IMR-90 (cell line): ENCODE data around the gene BRD3. TPM values are rescaled to one million over a fixed set of nuclear protein-coding genes. Genes with fewer than 3 reads are reported as not detected.

Source experiments
- ATAC-seq: fragments of 200-7000 bp; cut with Tn5 transposase; 2 replicates; pipeline ENCODE4 v1.9.1; 2020; ENCODE audit warnings: low read depth, mild to moderate bottlenecking, moderate library complexity
- BruUV-seq: library from RNA; stranded (reverse); fragments of 400-500 nt; replicated peaks from 2 replicates; lab custom pipeline; 2021; lab: Mats Ljungman, UMichigan
- CTCF ChIA-PET: fragments of 300-600 bp; formaldehyde crosslinking; extraction: SDS; loops from one replicate; lab custom pipeline; 2021; ENCODE audit warnings: antibody characterized with exemption; lab: Yijun Ruan, JAX
- POLR2A ChIA-PET: fragments of 300-600 bp; sonication (Branson Sonifier 250); formaldehyde crosslinking; loops from one replicate; lab custom pipeline; 2022; ENCODE audit warnings: antibody characterized with exemption; ENCODE audit not compliant: unreplicated experiment; lab: Charles Lee
- DNase-seq: peaks from one replicate; pipeline ENCODE4 v3.0.0; 2013
- H2AFZ ChIP-seq: replicated peaks from 2 replicates; pipeline ENCODE3; 2013; ENCODE audit warnings: low read length, mild to moderate bottlenecking; ENCODE audit not compliant: poor library complexity
- H2AK5ac ChIP-seq: 2 replicates; pipeline ENCODE4 v1.6.1; 2013; ENCODE audit warnings: low read depth, low read length, inconsistent platforms
- H2AK9ac ChIP-seq: replicated peaks from 2 replicates; pipeline ENCODE3; 2013; ENCODE audit warnings: mild to moderate bottlenecking, low read depth, low read length, moderate library complexity; ENCODE audit not compliant: poor library complexity
- H2BK120ac ChIP-seq: 2 replicates; pipeline ENCODE4 v1.6.1; 2013; ENCODE audit warnings: low read depth, low read length, inconsistent platforms
- H2BK15ac ChIP-seq: 3 replicates; pipeline ENCODE4 v1.6.1; 2013; ENCODE audit warnings: low read depth, low read length, inconsistent platforms
- H2BK20ac ChIP-seq: 2 replicates; pipeline ENCODE4 v1.6.1; 2013; ENCODE audit warnings: low read depth, mild to moderate bottlenecking, inconsistent platforms, low read length, moderate library complexity
- H2BK5ac ChIP-seq: 2 replicates; pipeline ENCODE4 v1.6.1; 2013; ENCODE audit warnings: mild to moderate bottlenecking, low read depth, low read length, inconsistent platforms; ENCODE audit not compliant: poor library complexity, severe bottlenecking
- H3K14ac ChIP-seq: replicated peaks from 2 replicates; pipeline ENCODE4 v1.6.1; 2013; ENCODE audit warnings: low read depth, low read length, inconsistent platforms
- H3K18ac ChIP-seq: 2 replicates; pipeline ENCODE4 v1.6.1; 2013; ENCODE audit warnings: low read depth, low read length, control low read depth
- H3K23ac ChIP-seq: 2 replicates; pipeline ENCODE4 v1.6.1; 2013; ENCODE audit warnings: low read depth, low read length, inconsistent platforms
- H3K27ac ChIP-seq: 2 replicates; pipeline ENCODE4 v1.5.1; 2013; ENCODE audit warnings: mild to moderate bottlenecking, control low read depth, low read length; ENCODE audit not compliant: insufficient read depth
- H3K27me3 ChIP-seq: 2 replicates; pipeline ENCODE4 v1.6.1; 2013; ENCODE audit warnings: low read length; ENCODE audit not compliant: control insufficient read depth, insufficient read depth
- H3K36me3 ChIP-seq: 2 replicates; pipeline ENCODE4 v1.6.1; 2013; ENCODE audit warnings: low read length, mixed read lengths; ENCODE audit not compliant: control insufficient read depth, insufficient read depth
- H3K4ac ChIP-seq: 2 replicates; pipeline ENCODE4 v1.6.1; 2013; ENCODE audit warnings: low read depth, low read length, inconsistent platforms
- H3K4me1 ChIP-seq: 2 replicates; pipeline ENCODE4 v1.6.1; 2013; ENCODE audit warnings: low read length, mixed read lengths; ENCODE audit not compliant: control insufficient read depth, insufficient read depth
- H3K4me2 ChIP-seq: 2 replicates; pipeline ENCODE4 v1.6.1; 2013; ENCODE audit warnings: low read depth, mild to moderate bottlenecking, control low read depth, low read length, moderate library complexity
- H3K4me3 ChIP-seq: 2 replicates; pipeline ENCODE4 v1.5.1; 2013; ENCODE audit warnings: low read depth, mild to moderate bottlenecking, control low read depth, low read length, moderate library complexity; ENCODE audit not compliant: insufficient read depth
- H3K56ac ChIP-seq: 2 replicates; pipeline ENCODE4 v1.6.1; 2013; ENCODE audit warnings: low read length, inconsistent platforms; ENCODE audit not compliant: insufficient read depth; ENCODE audit errors: extremely low read depth
- H3K79me1 ChIP-seq, 2 experiments: 2 replicates each; pipeline ENCODE4 v1.6.1; 2013; ENCODE audit warnings: low read length in 2 of 2, inconsistent platforms in 1 of 2, low read depth in 1 of 2
- H3K9ac ChIP-seq: 2 replicates; pipeline ENCODE4 v1.6.1; 2013; ENCODE audit warnings: low read depth, low read length, control low read depth
- H3K9me1 ChIP-seq: 2 replicates; pipeline ENCODE4 v1.6.1; 2013; ENCODE audit warnings: low read length, inconsistent platforms; ENCODE audit not compliant: insufficient read depth
- H3K9me3 ChIP-seq: 2 replicates; pipeline ENCODE4 v1.6.1; 2013; ENCODE audit warnings: low read length; ENCODE audit not compliant: control insufficient read depth, insufficient read depth
- H4K20me1 ChIP-seq: 2 replicates; pipeline ENCODE4 v1.6.1; 2013; ENCODE audit warnings: low read length, inconsistent platforms; ENCODE audit not compliant: insufficient read depth
- H4K5ac ChIP-seq: 2 replicates; pipeline ENCODE4 v1.6.1; 2013; ENCODE audit warnings: mild to moderate bottlenecking, low read depth, low read length, control low read depth
- H4K8ac ChIP-seq, 2 experiments: 2 replicates each; pipeline ENCODE4 v1.6.1; 2013; ENCODE audit warnings: low read depth in 2 of 2, low read length in 2 of 2, control low read depth in 1 of 2, inconsistent platforms in 1 of 2
- H4K91ac ChIP-seq: 2 replicates; pipeline ENCODE4 v1.6.1; 2013; ENCODE audit warnings: low read depth, low read length, inconsistent platforms; ENCODE audit not compliant: insufficient read depth
- BHLHE40 ChIP-seq: fragments of 150-350 bp; IDR thresholded peaks from 2 replicates; pipeline ENCODE4 v1.6.1; 2016; ENCODE audit warnings: mild to moderate bottlenecking, low read depth, low read length
- CHD1 ChIP-seq: IDR thresholded peaks from 2 replicates; pipeline ENCODE4 v1.6.1; 2012; ENCODE audit warnings: low read depth, low read length, improper control_type of control experiment
- CTCF ChIP-seq: conservative IDR thresholded peaks from 2 replicates; pipeline ENCODE4 v1.5.1; 2012; ENCODE audit warnings: mild to moderate bottlenecking, low read depth, low read length, improper control_type of control experiment
- ELK1 ChIP-seq: fragments of 150-350 bp; IDR thresholded peaks from 2 replicates; pipeline ENCODE4 v1.6.1; 2016; ENCODE audit warnings: low read depth, mild to moderate bottlenecking, low read length, moderate library complexity, borderline replicate concordance
- FOS ChIP-seq: fragments of 150-350 bp; IDR thresholded peaks from 2 replicates; pipeline ENCODE4 v1.6.1; 2016; ENCODE audit warnings: low read depth, low read length
- MAFK ChIP-seq: IDR thresholded peaks from 2 replicates; pipeline ENCODE4 v1.6.1; 2012; ENCODE audit warnings: low read depth, low read length, improper control_type of control experiment
- MXI1 ChIP-seq: IDR thresholded peaks from 2 replicates; pipeline ENCODE4 v1.6.1; 2012; ENCODE audit warnings: low read depth, mild to moderate bottlenecking, low read length, moderate library complexity, borderline replicate concordance
- RAD21 ChIP-seq: IDR thresholded peaks from 2 replicates; pipeline ENCODE4 v1.6.1; 2012; ENCODE audit warnings: low read length, improper control_type of control experiment
- USF2 ChIP-seq: fragments of 150-350 bp; IDR thresholded peaks from 2 replicates; pipeline ENCODE4 v1.6.1; 2017; ENCODE audit warnings: mild to moderate bottlenecking, antibody characterized with exemption, low read length, low read depth
- WGBS, 2 experiments: methylation state at CpG; one replicate each; pipeline versions ENCODE4 v1.1.5 to v1.1.7; 2013; ENCODE audit warnings: missing lambda C conversion rate in 2 of 2; ENCODE audit not compliant: insufficient read length in 1 of 2; ENCODE audit errors: extremely low coverage in 2 of 2; 5-methylcytosine and 5-hydroxymethylcytosine counted together
- dilution Hi-C: fragments of 300-500 bp; cut with HindIII; formaldehyde crosslinking; loops from one replicate; pipeline ENCODE4 v1.14.3; 2018; ENCODE audit warnings: low sequenced_read_pairs; ENCODE audit not compliant: unreplicated experiment
- in situ Hi-C: fragments of 300-500 bp; cut with MboI; formaldehyde crosslinking; loops from 3 replicates; pipeline ENCODE4 v1.14.3; 2019; ENCODE audit warnings: low sequenced_read_pairs, inconsistent platforms, mixed read lengths
- intact Hi-C: fragments of 100-400 bp; cut with micrococcal nuclease; formaldehyde crosslinking; loops from 2 replicates; pipeline ENCODE4 v1.10.0; 2022
- polyA plus RNA-seq, 3 experiments: library from polyadenylated mRNA; depleted of rRNA; stranded (reverse); fragments of >200 nt; gene quantifications; 2 replicates each; pipeline ENCODE4 v1.2.3, GENCODE V29; 2012; ENCODE audit warnings: low replicate concordance in 1 of 3
- total RNA-seq: library from RNA; depleted of rRNA; stranded (reverse); fragments of >200 nt; gene quantifications from 2 replicates; pipeline ENCODE4 v1.2.3, GENCODE V29; 2012

The BRD3 gene
- total and polyA plus RNA-seq, 2 of the 4 experiments (the other 2 are of a cell fraction), result 2.2 to 7.1 TPM

- Histone ChIP-seq H3K18ac (no peak overlapping the region), H3K23ac (no peak overlapping the region), H2AFZ (no peak overlapping the region), H2BK120ac (no peak overlapping the region), H2BK20ac (no peak overlapping the region), H3K27me3 (peaks cover 6% of the 10 kb centered on the region; the same call in 1 of the 2 replicates), H4K20me1 (no peaks in the 10 kb centered on the region), H3K9me1 (no peaks in the 10 kb centered on the region; the same call in 1 of the 2 replicates), H3K9me3 (no peaks in the 10 kb centered on the region), H3K4me3 (no peak overlapping the region), H3K56ac (no peak overlapping the region), H2AK9ac (no peak overlapping the region), H2BK5ac (no peak overlapping the region), H2BK15ac (no peak overlapping the region), H3K4me2 (no peak overlapping the region), H3K4me1 (no peaks in the 10 kb centered on the region; the same call in 1 of the 2 replicates), H3K14ac (no peak overlapping the region), H3K27ac (no peak overlapping the region), H3K4ac (no peak overlapping the region), H3K9ac (no peak overlapping the region), H3K36me3 (no peaks in the 10 kb centered on the region), H4K8ac (no peak overlapping the region), H3K79me1 (no peaks in the 10 kb centered on the region), H4K91ac (no peak overlapping the region), H4K5ac (no peak overlapping the region), H2AK5ac (no peak overlapping the region)
- intact Hi-C loops (no loop called here), dilution Hi-C loops (loop anchor here (25.0 kb wide), 1 partner anchor 218 kb away; no protein-coding TSS in a partner anchor), in situ Hi-C loops (no loop called here)
- BruUV-seq, result no TSS peak
- ChIA-PET CTCF (interaction anchor here (0.7 kb wide), 1 partner anchor 200 kb away, joined by 3 read pairs; no protein-coding TSS in a partner anchor), POLR2A (no interaction called here)
- DNase-seq (no peak), ATAC-seq (no peak)
- WGBS, 2 experiments, result 80% methylated on average over 1 of the region's 8 CpGs; no CpG with 5 or more reads in 1 of the 2 experiments
- TF ChIP-seq MAFK (no peak), BHLHE40 (no peak), USF2 (no peak), FOS (no peak), RAD21 (no peak), CTCF (no peak), ELK1 (no peak), CHD1 (no peak), MXI1 (no peak)
These were observed 62.4 kb downstream of the BRD3 start for GRCh38 chr9:134005381-134005780.
